H1 (cell line): Measurements from ENCODE around the gene MAPK1. TPM values are rescaled to one million over a fixed set of nuclear protein-coding genes. Genes with fewer than 3 reads are reported as not detected.

ENCODE experiments used
- CTCF ChIA-PET: fragments of 300-600 bp; sonication (Branson Sonifier 250); formaldehyde crosslinking; loops from one replicate; lab custom pipeline; 2021; ENCODE audit not compliant: partially characterized antibody; lab: Charles Lee
- POLR2A ChIA-PET: fragments of 300-600 bp; sonication (Branson Sonifier 250); formaldehyde crosslinking; loops from one replicate; lab custom pipeline; 2021; ENCODE audit warnings: inconsistent platforms; ENCODE audit not compliant: partially characterized antibody; lab: Charles Lee
- DNase-seq, 2 experiments: peaks; one replicate each; pipeline versions ENCODE4 v3.0.0 to v3.0.0-alpha.2; 2010 to 2022; ENCODE audit warnings: low spot score in 2 of 2, low read depth in 1 of 2, mixed read lengths in 1 of 2
- FAIRE-seq: peaks from 2 replicates; lab custom pipeline; 2011; peaks lifted over from hg19 to GRCh38; lab: Jason Lieb, UNC
- H2AFZ ChIP-seq: 2 replicates; pipeline ENCODE4 v1.8.1; 2012; ENCODE audit warnings: low read length, inconsistent platforms
- H2AK5ac ChIP-seq: 2 replicates; pipeline ENCODE4 v1.6.1; 2013; ENCODE audit warnings: low read depth, low read length
- H2BK120ac ChIP-seq: replicated peaks from 2 replicates; pipeline ENCODE3; 2013; ENCODE audit warnings: low read depth, low read length, inconsistent platforms
- H2BK12ac ChIP-seq: 2 replicates; pipeline ENCODE4 v1.6.1; 2013; ENCODE audit warnings: low read depth, low read length
- H2BK15ac ChIP-seq: 2 replicates; pipeline ENCODE4 v1.6.1; 2013; ENCODE audit warnings: low read length
- H2BK20ac ChIP-seq: 2 replicates; pipeline ENCODE4 v1.6.1; 2013; ENCODE audit warnings: low read length
- H2BK5ac ChIP-seq: 2 replicates; pipeline ENCODE4 v1.6.1; 2013; ENCODE audit warnings: low read depth, low read length
- H3K14ac ChIP-seq: 2 replicates; pipeline ENCODE4 v1.6.1; 2013; ENCODE audit warnings: inconsistent platforms; ENCODE audit not compliant: insufficient read length
- H3K18ac ChIP-seq: 2 replicates; pipeline ENCODE4 v1.6.1; 2013; ENCODE audit warnings: low read length; ENCODE audit errors: extremely low read depth
- H3K23ac ChIP-seq: 2 replicates; pipeline ENCODE4 v1.6.1; 2013; ENCODE audit warnings: inconsistent platforms; ENCODE audit not compliant: insufficient read length
- H3K23me2 ChIP-seq: 2 replicates; pipeline ENCODE4 v1.6.1; 2013; ENCODE audit warnings: low read depth, low read length
- H3K27ac ChIP-seq: 2 replicates; pipeline ENCODE4 v1.6.1; 2011; ENCODE audit warnings: low read depth, low read length, inconsistent platforms
- H3K27me3 ChIP-seq, 4 experiments: replicated peaks in 1 of 4; 1 replicate in 1 of 4; 2 replicates in 3 of 4; pipeline versions ENCODE4 v1.6.1 to v1.8.1; 2011 to 2013; ENCODE audit warnings: low read length in 3 of 4, mild to moderate bottlenecking in 3 of 4, inconsistent platforms in 2 of 4, mixed read lengths in 2 of 4, moderate library complexity in 1 of 4; ENCODE audit not compliant: control insufficient read depth in 3 of 4, insufficient read depth in 3 of 4; ENCODE audit errors: extremely low read depth in 1 of 4
- H3K36me3 ChIP-seq, 4 experiments: 2 replicates each; pipeline versions ENCODE4 v1.6.1 to v1.8.1; 2011 to 2013; ENCODE audit warnings: mild to moderate bottlenecking in 4 of 4, low read length in 3 of 4, moderate library complexity in 2 of 4, control low read depth in 1 of 4, inconsistent platforms in 1 of 4; ENCODE audit not compliant: insufficient read depth in 4 of 4, control insufficient read depth in 2 of 4
- H3K4ac ChIP-seq: replicated peaks from 2 replicates; pipeline ENCODE3; 2013; ENCODE audit warnings: low read length, low read depth, mixed read lengths, inconsistent platforms; ENCODE audit not compliant: insufficient read length
- H3K4me1 ChIP-seq, 4 experiments: replicated peaks in 1 of 4; 1 replicate in 1 of 4; 2 replicates in 3 of 4; pipeline versions ENCODE4 v1.6.1 to v1.8.1; 2011 to 2013; ENCODE audit warnings: low read length in 3 of 4, inconsistent platforms in 2 of 4, mixed read lengths in 1 of 4; ENCODE audit not compliant: insufficient read depth in 4 of 4, control insufficient read depth in 3 of 4
- H3K4me2 ChIP-seq, 2 experiments: 2 replicates each; pipeline versions ENCODE4 v1.6.1 to v1.8.1; 2011 to 2013; ENCODE audit warnings: low read depth in 2 of 2, low read length in 2 of 2, control low read depth in 1 of 2, inconsistent platforms in 1 of 2, mild to moderate bottlenecking in 1 of 2; ENCODE audit not compliant: insufficient read depth in 1 of 2
- H3K4me3 ChIP-seq, 4 experiments: fragments of 200-600, 300-600 bp in 1 of 4; sonication (generic), shearing (Covaris generic), sonication (Bioruptor Twin) in 1 of 4; 2 replicates each; pipeline versions ENCODE4 v1.5.1 to v1.8.1; 2011 to 2016; ENCODE audit warnings: low read length in 4 of 4, low read depth in 3 of 4, control low read depth in 2 of 4, inconsistent platforms in 2 of 4, mild to moderate bottlenecking in 2 of 4, mixed read lengths in 1 of 4, moderate library complexity in 1 of 4; ENCODE audit not compliant: insufficient read depth in 2 of 4; ENCODE audit errors: extremely low read depth in 1 of 4
- H3K56ac ChIP-seq: replicated peaks from 2 replicates; pipeline ENCODE3; 2013; ENCODE audit warnings: low read depth, mild to moderate bottlenecking, mixed read lengths, low read length, inconsistent platforms; ENCODE audit not compliant: insufficient read length
- H3K79me1 ChIP-seq: 2 replicates; pipeline ENCODE4 v1.6.1; 2013; ENCODE audit warnings: low read depth, low read length, control low read depth
- H3K79me2 ChIP-seq, 2 experiments: 2 replicates each; pipeline versions ENCODE4 v1.6.1 to v1.8.1; 2012 to 2013; ENCODE audit warnings: low read length in 2 of 2, mild to moderate bottlenecking in 2 of 2, inconsistent platforms in 1 of 2; ENCODE audit not compliant: insufficient read depth in 2 of 2, control insufficient read depth in 1 of 2
- H3K9ac ChIP-seq, 4 experiments: replicated peaks in 1 of 4; 1 replicate in 1 of 4; 2 replicates in 3 of 4; pipeline versions ENCODE4 v1.6.1 to v1.8.1; 2011 to 2013; ENCODE audit warnings: low read depth in 3 of 4, low read length in 3 of 4, control low read depth in 2 of 4, mild to moderate bottlenecking in 2 of 4, moderate library complexity in 2 of 4, inconsistent platforms in 1 of 4; ENCODE audit errors: extremely low read depth in 1 of 4
- H3K9me3 ChIP-seq, 2 experiments: 2 replicates each; pipeline versions ENCODE4 v1.6.1 to v1.8.1; 2012 to 2013; ENCODE audit warnings: mild to moderate bottlenecking in 2 of 2, moderate library complexity in 2 of 2, control low read depth in 1 of 2, inconsistent platforms in 1 of 2, low read depth in 1 of 2, low read length in 1 of 2, mixed read lengths in 1 of 2; ENCODE audit not compliant: insufficient read depth in 2 of 2
- H4K20me1 ChIP-seq, 2 experiments: replicated peaks in 1 of 2; 2 replicates each; pipeline versions ENCODE3 to v1.8.1; 2011 to 2013; ENCODE audit warnings: inconsistent platforms in 2 of 2, low read length in 2 of 2, mild to moderate bottlenecking in 1 of 2; ENCODE audit not compliant: insufficient read depth in 2 of 2, control insufficient read depth in 1 of 2
- H4K5ac ChIP-seq: 2 replicates; pipeline ENCODE4 v1.6.1; 2013; ENCODE audit warnings: low read length, low read depth, mixed read lengths, inconsistent platforms; ENCODE audit not compliant: insufficient read length
- H4K8ac ChIP-seq: 2 replicates; pipeline ENCODE4 v1.8.0; 2013; ENCODE audit warnings: mild to moderate bottlenecking, moderate library complexity, low read length, inconsistent platforms; ENCODE audit not compliant: insufficient read depth; ENCODE audit errors: extremely low read depth
- H4K91ac ChIP-seq: replicated peaks from 2 replicates; pipeline ENCODE3; 2013; ENCODE audit warnings: low read length, mixed read lengths, inconsistent platforms; ENCODE audit not compliant: insufficient read length
- CREB1 ChIP-seq: IDR thresholded peaks from 2 replicates; pipeline ENCODE4 v1.6.1; 2012; ENCODE audit warnings: inconsistent platforms
- GTF2F1 ChIP-seq: IDR thresholded peaks from 2 replicates; pipeline ENCODE4 v1.6.1; 2012; ENCODE audit warnings: low read depth, low read length, improper control_type of control experiment, borderline replicate concordance
- KDM1A ChIP-seq: fragments of 200-600, 300-600 bp; sonication (generic); IDR thresholded peaks from 2 replicates; pipeline ENCODE4 v1.7.1; 2016; ENCODE audit warnings: mild to moderate bottlenecking, low read length, borderline replicate concordance
- KDM5A ChIP-seq: fragments of 200-600 bp; IDR thresholded peaks from 2 replicates; pipeline ENCODE4 v1.7.1; 2012; ENCODE audit warnings: mild to moderate bottlenecking, low read length, inconsistent platforms, mixed read lengths
- PHF8 ChIP-seq: fragments of 200-600 bp; sonication (generic); conservative IDR thresholded peaks from 2 replicates; pipeline ENCODE4 v1.7.1; 2012; ENCODE audit warnings: low read depth, mild to moderate bottlenecking, inconsistent platforms, low read length, moderate library complexity
- POLR2A ChIP-seq, 2 experiments: IDR thresholded peaks; 1 replicate in 1 of 2; 2 replicates in 1 of 2; pipeline ENCODE4 v1.6.1; 2011; ENCODE audit warnings: low read depth in 2 of 2, low read length in 2 of 2, mild to moderate bottlenecking in 2 of 2; ENCODE audit errors: control extremely low read depth in 1 of 2
- RBBP5 ChIP-seq: IDR thresholded peaks from 2 replicates; pipeline ENCODE4 v1.7.1; 2012; ENCODE audit warnings: low read depth, mild to moderate bottlenecking, inconsistent platforms, low read length, moderate library complexity, borderline replicate concordance
- SIN3A ChIP-seq, 2 experiments: IDR thresholded peaks in 1 of 2; conservative IDR thresholded peaks in 1 of 2; 2 replicates each; pipeline ENCODE4 v1.6.1; 2011 to 2012; ENCODE audit warnings: low read length in 2 of 2, improper control_type of control experiment in 1 of 2, low read depth in 1 of 2, mild to moderate bottlenecking in 1 of 2
- SIX5 ChIP-seq: IDR thresholded peaks from 2 replicates; pipeline ENCODE4 v1.6.1; 2011; ENCODE audit warnings: mild to moderate bottlenecking, low read depth, low read length
- SRF ChIP-seq: IDR thresholded peaks from 2 replicates; pipeline ENCODE4 v1.6.1; 2011; ENCODE audit warnings: mild to moderate bottlenecking, low read depth, low read length, moderate library complexity
- TEAD4 ChIP-seq: IDR thresholded peaks from 2 replicates; pipeline ENCODE4 v1.6.1; 2012; ENCODE audit warnings: low read depth, low read length, inconsistent platforms, mixed read lengths
- WGBS, 2 experiments: shearing (Covaris generic) in 1 of 2; methylation state at CpG; one replicate each; pipeline versions ENCODE4 v1.1.6 to v1.1.7; 2013 to 2015; ENCODE audit warnings: low lambda C conversion rate in 2 of 2, mixed read lengths in 2 of 2, inconsistent platforms in 1 of 2, low coverage in 1 of 2, missing lambda C conversion rate in 1 of 2; ENCODE audit not compliant: insufficient replicate concordance in 2 of 2, insufficient coverage in 1 of 2, insufficient read length in 1 of 2; ENCODE audit errors: extremely low coverage in 1 of 2, missing lambda C conversion rate in 1 of 2; 5-methylcytosine and 5-hydroxymethylcytosine counted together
- polyA plus RNA-seq, 7 experiments: library from polyadenylated mRNA; depleted of rRNA in 3 of 7; stranded (reverse) in 5 of 7; unstranded in 2 of 7; fragments of >200 nt in 5 of 7; fragments of 200-250 nt in 2 of 7; gene quantifications; 1 replicate in 5 of 7; 2 replicates in 1 of 7; 4 replicates in 1 of 7; pipeline versions ENCODE4 v1.2.1 to v1.2.3, GENCODE V29; 2011 to 2013; ENCODE audit warnings: missing spikeins in 2 of 7, mixed read lengths in 2 of 7
- total RNA-seq: library from RNA; stranded (reverse); fragmentation: NEBNext Ultra II Directional; extraction: Animal tissue kit (Norgen Biotek cat#: 25700); gene quantifications from 2 replicates; pipeline ENCODE4 v1.2.1, GENCODE V29; 2021
- TF ChIP-seq, protein P1 (sequence below): IDR thresholded peaks from 2 replicates; pipeline ENCODE4 v1.6.1; 2012; ENCODE audit warnings: low read length, inconsistent platforms

MAPK1 gene
- total and polyA plus RNA-seq, 2 of the 8 experiments (the other 6 are each of a cell fraction or from before 2014, with no cell fraction given) = 28.1 to 101 TPM

DNA sequence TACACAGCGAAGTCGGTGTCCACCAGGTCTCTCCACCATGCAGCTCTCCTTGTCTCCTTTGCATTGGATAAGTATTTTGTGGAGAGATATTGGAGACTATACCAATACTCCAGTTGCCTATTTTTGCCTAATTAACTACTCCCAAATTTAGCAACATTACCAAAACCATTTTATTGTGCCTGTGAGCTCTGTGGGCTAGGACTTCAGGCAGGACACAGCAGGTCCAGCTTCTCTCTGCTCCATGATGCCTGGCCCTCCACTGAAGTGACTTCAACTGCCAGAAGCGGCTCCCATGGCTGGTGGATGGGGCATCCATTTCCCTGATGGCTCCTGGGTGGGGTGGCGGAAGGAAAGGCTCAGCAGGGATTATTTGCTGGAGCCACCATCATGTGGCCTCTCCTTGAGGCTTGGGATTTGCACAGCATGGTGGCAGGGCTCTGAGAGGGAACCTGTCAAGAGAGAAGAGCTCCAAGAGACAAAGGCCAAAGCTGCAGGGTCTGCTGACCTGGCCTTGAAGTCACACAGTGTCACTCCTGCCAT, 36.9 kb upstream of the MAPK1 start:
- no peak overlapping the region for H2AFZ ChIP-seq
- H3K23ac ChIP-seq = no peak overlapping the region
- FAIRE-seq (no peak), DNase-seq (no peak)
- H2AK5ac ChIP-seq = no peak overlapping the region
- WGBS, 2 experiments = 94% methylated on average over 4 of the region's 4 CpGs; no CpG with 5 or more reads in 1 of the 2 experiments
- no peaks in the 10 kb centered on the region for H3K23me2 ChIP-seq
- H2BK5ac ChIP-seq = no peak overlapping the region
- no peak overlapping the region; the same call in 1 of the 2 replicates for H3K27ac ChIP-seq
- no peak overlapping the region for H3K18ac ChIP-seq
- no peaks in the 10 kb centered on the region for H3K36me3 ChIP-seq
- no peaks in the 10 kb centered on the region for H3K79me1 ChIP-seq
- no peaks in the 10 kb centered on the region for H3K9me3 ChIP-seq
- H3K56ac ChIP-seq = no peak overlapping the region
- no peak overlapping the region for H2BK15ac ChIP-seq
- H4K8ac ChIP-seq = no peak overlapping the region; the same call in 1 of the 2 replicates
- H3K9ac ChIP-seq = no peak overlapping the region
- H3K79me2 ChIP-seq = no peaks in the 10 kb centered on the region
- no peak overlapping the region for H3K4me3 ChIP-seq
- no peak overlapping the region for H2BK120ac ChIP-seq
- no peak overlapping the region for H2BK20ac ChIP-seq
- H4K20me1 ChIP-seq = peaks cover 0 to 1% of the 10 kb centered on the region in 2 experiments
- 0 out of 2 replicates have a peak overlapping the region, but pooled peaks have one; percentile 27 for H2BK12ac ChIP-seq
- H3K4me2 ChIP-seq = no peak overlapping the region
- H3K4ac ChIP-seq = no peak overlapping the region
- ChIA-PET CTCF (no interaction called here), POLR2A (interaction anchor here (1.2 to 2.3 kb wide), 2 partner anchors 12 to 35 kb away, joined by 3 to 9 read pairs; no protein-coding TSS in a partner anchor)
- no peaks in the 10 kb centered on the region for H3K4me1 ChIP-seq
- no peak overlapping the region for H4K91ac ChIP-seq
- H4K5ac ChIP-seq = no peak overlapping the region
- no peak overlapping the region for H3K14ac ChIP-seq
- no peaks in the 10 kb centered on the region; a peak in 1 of 7 replicates for H3K27me3 ChIP-seq
- TF ChIP-seq KDM5A (no peak), GTF2F1 (no peak), SRF (no peak), SIX5 (no peak), SIN3A (conservative IDR thresholded peaks at IDR 0.05 in 1 of 2, IDR thresholded peaks at IDR 0.05 in 1 of 2; ENCODE audit: low read depth in 1 of 2, low read length in 2 of 2) (no peak), POLR2A (IDR thresholded peaks at IDR 0.05; ENCODE audit: control extremely low read depth in 1 of 2, low read depth in 2 of 2, low read length in 2 of 2) (no peak), RBBP5 (no peak), CREB1 (no peak), TEAD4 (no peak), PHF8 (no peak), KDM1A (no peak)
- TF ChIP-seq, protein P1, sequence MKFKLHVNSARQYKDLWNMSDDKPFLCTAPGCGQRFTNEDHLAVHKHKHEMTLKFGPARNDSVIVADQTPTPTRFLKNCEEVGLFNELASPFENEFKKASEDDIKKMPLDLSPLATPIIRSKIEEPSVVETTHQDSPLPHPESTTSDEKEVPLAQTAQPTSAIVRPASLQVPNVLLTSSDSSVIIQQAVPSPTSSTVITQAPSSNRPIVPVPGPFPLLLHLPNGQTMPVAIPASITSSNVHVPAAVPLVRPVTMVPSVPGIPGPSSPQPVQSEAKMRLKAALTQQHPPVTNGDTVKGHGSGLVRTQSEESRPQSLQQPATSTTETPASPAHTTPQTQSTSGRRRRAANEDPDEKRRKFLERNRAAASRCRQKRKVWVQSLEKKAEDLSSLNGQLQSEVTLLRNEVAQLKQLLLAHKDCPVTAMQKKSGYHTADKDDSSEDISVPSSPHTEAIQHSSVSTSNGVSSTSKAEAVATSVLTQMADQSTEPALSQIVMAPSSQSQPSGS = no peak
